HG03135 (cell line): ENCODE measurements around the gene DAND5.
"Not testable (repeated sequence)": the region's sequence is repeated elsewhere in the genome, so short reads cannot be mapped to it uniquely, and the experiment has no call there.

ENCODE experiments used
- ATAC-seq: cut with Tn5 transposase; IDR thresholded peaks from one replicate; pipeline ENCODE4 v1.9.1; 2021; ENCODE audit warnings: mild to moderate bottlenecking, moderate library complexity; ENCODE audit not compliant: unreplicated experiment

Gene DAND5

DNA sequence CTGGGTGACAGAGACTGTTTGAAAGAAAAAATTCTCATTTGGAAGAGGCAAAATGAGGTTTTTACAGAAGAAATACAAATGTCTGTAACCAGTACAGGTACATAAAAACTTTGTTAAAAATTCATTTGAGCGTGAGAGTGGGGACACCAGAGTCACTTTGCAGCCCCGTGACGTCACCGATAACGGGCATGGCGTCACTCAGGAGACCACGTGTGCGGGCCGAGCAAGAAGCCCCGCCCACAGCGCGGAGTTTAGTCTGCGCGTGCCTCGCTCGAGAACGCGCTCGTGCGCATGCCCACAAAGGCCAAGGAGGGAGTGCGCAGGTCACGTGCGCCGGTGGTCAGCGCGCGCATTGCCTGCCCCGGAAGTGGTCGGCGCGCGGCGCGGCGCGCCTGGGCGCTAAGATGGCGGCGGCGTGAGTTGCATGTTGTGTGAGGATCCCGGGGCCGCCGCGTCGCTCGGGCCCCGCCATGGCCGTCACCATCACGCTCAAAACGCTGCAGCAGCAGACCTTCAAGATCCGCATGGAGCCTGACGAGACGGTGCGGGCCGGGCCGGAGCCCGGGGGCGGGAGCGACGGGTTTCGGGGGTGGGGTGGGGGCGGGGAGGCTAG, 23.8 kb upstream of the DAND5 start, which contains the start of gene RAD23A:
Gene RAD23A (plus strand): TSS at position 384 of the 613 bp plus-strand sequence. CDS start 87 bp downstream, at position 471.
- ATAC-seq = peak; percentile 80

- peak; percentile 38 for ATAC-seq
These were observed 23.2 kb upstream of the DAND5 start for GRCh38 chr19:12946092-12946721.

DNA sequence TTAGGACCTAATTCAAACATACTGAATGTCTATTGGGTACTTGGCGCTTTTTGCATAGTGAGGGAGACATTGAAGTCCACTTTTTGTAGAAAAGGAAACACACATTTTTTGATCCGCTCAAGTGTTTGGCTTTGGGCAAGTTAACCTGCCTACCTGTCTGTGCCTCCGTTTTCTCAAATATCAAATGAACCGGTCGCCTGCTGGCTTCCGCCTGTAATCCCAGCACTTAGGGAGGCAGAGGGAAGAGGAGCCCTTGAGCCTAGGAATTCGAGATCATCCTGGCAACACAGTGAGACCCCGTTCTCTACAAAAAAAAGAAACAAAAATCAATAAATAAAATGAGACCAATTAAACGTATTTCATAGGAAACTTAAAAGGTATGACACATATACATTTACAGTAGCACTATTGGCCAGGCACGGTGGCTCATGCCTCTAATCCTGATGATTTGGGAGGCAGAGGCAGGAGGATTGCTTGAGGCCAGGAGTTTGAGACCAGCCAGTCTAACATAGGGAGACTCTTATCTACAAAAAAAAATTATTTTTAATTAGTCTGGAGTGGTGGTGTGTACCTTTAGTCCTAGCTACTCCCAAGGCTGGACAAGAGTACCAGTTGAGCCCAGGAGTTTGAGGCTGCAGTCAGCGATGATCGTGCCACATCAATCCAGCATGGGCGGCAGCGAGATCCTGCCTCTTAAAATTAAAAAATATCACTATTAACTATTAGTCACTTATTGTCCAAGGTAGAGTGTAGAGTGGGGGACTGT, 22.5 kb upstream of the DAND5 start:
- no peak for ATAC-seq

- ATAC-seq = no peak
These were observed 21.4 kb upstream of the DAND5 start for GRCh38 chr19:12947702-12948611.

GRCh38 chr19:12948612-12949362, 20.6 kb upstream of the DAND5 start:
- ATAC-seq = no peak

GRCh38 chr19:12949363-12950283, 19.8 kb upstream of the DAND5 start:
- no peak for ATAC-seq

GRCh38 chr19:12952050-12952449, 17.3 kb upstream of the DAND5 start:
- ATAC-seq = not testable (repeated sequence)

GRCh38 chr19:12952488-12953137, 16.8 kb upstream of the DAND5 start:
- ATAC-seq = no peak

DNA sequence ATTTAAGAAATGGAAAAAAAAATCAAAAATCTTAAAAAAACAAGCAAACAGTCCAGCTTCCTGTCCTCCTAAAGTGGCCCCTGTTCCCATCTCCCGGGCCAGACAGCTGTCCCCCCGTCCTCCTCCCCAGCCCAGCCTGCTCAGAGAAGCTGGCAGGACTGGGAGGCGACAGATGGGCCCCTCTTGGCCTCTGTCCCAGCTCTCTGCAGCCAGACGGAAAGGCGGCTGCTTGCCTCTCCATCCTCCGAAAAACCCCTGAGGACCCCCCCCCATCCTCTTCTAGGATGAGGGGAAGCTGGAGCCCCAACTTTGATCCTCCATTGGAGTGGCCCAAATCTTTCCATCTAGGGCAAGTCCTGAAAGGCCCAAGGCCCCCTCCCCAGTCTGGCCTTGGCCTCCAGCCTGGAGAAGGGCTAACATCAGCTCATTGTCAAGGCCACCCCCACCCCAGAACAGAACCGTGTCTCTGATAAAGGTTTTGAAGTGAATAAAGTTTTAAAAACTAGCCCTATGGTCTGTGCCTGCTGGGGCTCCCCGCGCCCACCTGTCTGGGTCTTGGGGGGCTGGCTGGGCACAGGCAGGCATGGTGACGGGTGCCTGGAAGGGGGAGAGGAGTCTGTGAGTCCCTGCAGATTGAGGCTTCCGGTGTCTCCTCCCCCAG, 16.1 kb upstream of the DAND5 start:
- ATAC-seq = no peak

- no peak for ATAC-seq
These were observed 15.4 kb upstream of the DAND5 start for GRCh38 chr19:12953799-12954611.

DNA sequence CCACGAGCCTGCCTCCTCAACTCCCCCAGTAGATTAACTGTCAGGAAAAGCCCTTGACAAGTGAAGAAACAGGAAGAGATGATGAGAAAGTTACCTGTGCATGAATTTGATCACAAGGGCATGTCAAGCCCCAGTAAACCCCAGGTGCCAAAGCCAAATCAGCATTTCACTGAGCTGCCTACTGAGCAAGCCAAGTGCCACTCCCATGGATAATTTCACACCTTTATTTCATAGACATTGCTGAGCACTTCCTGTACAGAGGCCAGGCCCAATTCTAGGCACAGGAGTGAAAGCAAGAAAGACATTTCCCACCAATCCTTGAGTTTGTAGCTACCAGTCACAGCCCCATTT, 14.8 kb upstream of the DAND5 start:
- no peak for ATAC-seq

DNA sequence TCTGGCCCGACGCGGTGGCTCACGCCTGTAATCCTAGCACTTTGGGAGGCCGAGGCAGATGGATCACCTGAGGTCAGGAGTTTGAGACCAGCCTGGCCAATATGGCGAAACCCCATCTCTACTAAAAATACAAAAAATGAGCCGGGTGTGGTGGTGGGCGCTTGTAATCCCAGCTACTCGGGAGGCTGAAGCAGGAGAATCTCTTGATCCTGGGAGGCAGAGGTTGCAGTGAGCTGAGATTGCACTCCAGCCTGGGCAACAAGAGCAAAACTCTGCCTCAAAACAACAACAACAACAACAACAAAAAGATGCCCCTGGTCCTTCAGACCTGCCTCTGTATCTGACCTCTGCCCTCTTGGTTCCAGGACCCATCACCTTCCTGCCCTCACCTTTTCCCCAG, 13.8 kb upstream of the DAND5 start:
- ATAC-seq = not testable (repeated sequence)

DNA sequence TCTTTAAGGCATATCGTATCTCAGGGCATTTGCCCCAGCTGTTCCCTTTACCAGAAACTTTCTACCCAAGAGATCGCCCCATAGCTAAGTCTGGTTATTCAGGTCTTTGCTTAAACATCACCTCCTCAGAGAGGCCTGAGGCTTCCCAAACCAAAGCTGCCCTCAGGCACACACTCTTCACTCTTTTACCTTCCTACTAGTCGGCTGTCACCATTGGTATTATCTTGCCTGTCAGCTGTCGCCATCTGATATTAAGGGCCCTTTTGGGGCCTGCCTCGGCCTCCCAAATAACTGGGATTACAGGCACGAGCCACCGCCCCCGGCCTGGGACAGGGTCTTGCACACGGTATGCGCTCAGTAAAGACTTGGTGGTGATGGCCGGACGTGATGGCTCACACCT, 13.4 kb upstream of the DAND5 start:
- ATAC-seq = no peak

GRCh38 chr19:12956446-12957388, 12.7 kb upstream of the DAND5 start, which contains the start of gene GADD45GIP1:
TSS of gene GADD45GIP1 (minus strand) at chr19:12957223. CDS start at chr19:12957212, 11 bp downstream.
- ATAC-seq = peak; percentile 76

DNA sequence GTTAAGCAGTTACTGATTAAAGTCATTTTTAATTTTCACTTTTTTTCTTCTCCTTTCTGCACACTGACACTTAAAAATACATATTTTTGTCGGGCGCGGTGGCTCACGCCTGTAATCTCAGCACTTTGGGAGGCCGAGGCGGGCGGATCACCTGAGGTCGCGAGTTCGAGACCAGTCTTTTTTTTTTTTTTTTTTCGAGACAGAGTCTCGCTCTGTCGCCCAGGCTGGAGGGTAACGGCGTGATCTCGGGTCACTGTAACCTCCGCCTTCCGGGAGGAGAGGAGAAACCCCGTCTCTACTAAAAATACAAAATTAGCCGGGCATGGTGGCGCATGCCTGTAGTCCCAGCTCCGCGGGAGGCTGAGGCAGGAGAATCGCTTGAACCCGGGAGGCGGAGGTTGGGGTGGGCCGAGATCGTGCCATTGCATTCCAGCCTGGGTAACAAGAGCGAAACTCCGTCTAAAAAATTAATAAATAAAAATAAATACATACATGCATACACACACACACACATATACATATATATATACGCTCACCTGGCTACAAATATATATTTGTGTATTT, 11.9 kb upstream of the DAND5 start:
- peak; percentile 11 for ATAC-seq

DNA sequence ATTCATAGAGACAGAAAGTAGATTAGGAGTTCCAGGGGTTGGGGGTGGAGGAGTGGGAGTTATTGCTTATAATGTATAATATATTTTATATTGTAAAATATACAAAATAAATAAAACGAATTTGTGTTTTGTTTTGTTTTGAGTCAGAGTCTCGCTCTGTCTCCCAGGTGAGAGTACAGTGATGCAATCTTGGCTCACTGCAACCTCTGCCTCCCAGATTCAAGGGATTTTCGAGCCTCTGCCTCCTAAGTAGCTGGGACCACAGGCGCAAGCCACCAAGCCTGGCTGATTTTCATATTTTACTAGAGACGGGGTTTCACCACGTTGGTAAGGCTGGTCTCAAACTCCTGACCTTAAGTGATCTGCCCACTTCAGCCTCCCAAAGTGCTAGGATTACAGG, 9.9 kb upstream of the DAND5 start:
- ATAC-seq = no peak
